Activated CD8-positive, alpha-beta T cell treated with anti-CD3 and anti-CD28 coated beads for 36 hours (primary cell): ENCODE measurements around the gene CSNK2A1. TPM values are rescaled to one million over a fixed set of nuclear protein-coding genes. Genes with fewer than 3 reads are reported as not detected.
A peak's percentile ranks its signal among the peaks of the same experiment; 100 is the strongest.

Experiments
- ATAC-seq: fragments of 200-7000 bp; cut with Tn5 transposase; one replicate; pipeline ENCODE4 v1.10.0; 2021; ENCODE audit warnings: mild to moderate bottlenecking, moderate library complexity
- CTCF ChIA-PET: fragments of 350-600 bp; sonication (Branson Sonifier 250); formaldehyde crosslinking; loops from one replicate; lab custom pipeline; 2021; ENCODE audit warnings: antibody characterized with exemption; lab: Charles Lee
- POLR2A ChIA-PET: fragments of 350-600 bp; sonication (Branson Sonifier 250); formaldehyde crosslinking; loops from one replicate; lab custom pipeline; 2021; ENCODE audit warnings: antibody characterized with exemption; lab: Charles Lee
- DNase-seq: peaks from one replicate; pipeline ENCODE4 v3.0.0-alpha.2; 2020
- H3K27ac Mint-ChIP-seq: one replicate; pipeline ENCODE4 v1.8.0; 2021; ENCODE audit warnings: mild to moderate bottlenecking, mixed read lengths
- H3K27me3 Mint-ChIP-seq: one replicate; pipeline ENCODE4 v1.8.0; 2021; ENCODE audit warnings: mixed read lengths
- H3K36me3 Mint-ChIP-seq: one replicate; pipeline ENCODE4 v1.8.0; 2021; ENCODE audit warnings: low read depth, mixed read lengths
- H3K4me1 Mint-ChIP-seq: one replicate; pipeline ENCODE4 v1.8.0; 2021; ENCODE audit warnings: low read depth, mixed read lengths
- H3K4me3 Mint-ChIP-seq: one replicate; pipeline ENCODE4 v1.8.0; 2021; ENCODE audit warnings: mild to moderate bottlenecking, moderate library complexity, mixed read lengths
- H3K9me3 Mint-ChIP-seq: one replicate; pipeline ENCODE4 v1.8.0; 2021; ENCODE audit warnings: mixed read lengths
- CTCF ChIP-seq: fragments of 200-600 bp; IDR thresholded peaks from one replicate; pipeline ENCODE4 v1.8.0; 2022; ENCODE audit warnings: antibody characterized with exemption, mild to moderate bottlenecking
- intact Hi-C: fragments of 100-400 bp; cut with micrococcal nuclease; formaldehyde crosslinking; loops from one replicate; pipeline ENCODE4 v1.10.0; 2022
- total RNA-seq, 2 experiments: library from RNA; stranded (reverse); gene quantifications; one replicate each; pipeline ENCODE4 v1.2.3, GENCODE V29; 2021

CSNK2A1 gene
- total RNA-seq, 2 experiments from 2014 or later = 169 to 174 TPM

- Mint-ChIP-seq H3K36me3 (peaks cover 82% of the 10 kb centered on the region), H3K4me1 (peaks cover 48% of the 10 kb centered on the region), H3K27me3 (no peaks in the 10 kb centered on the region), H3K27ac (no peak overlapping the region), H3K4me3 (no peak overlapping the region), H3K9me3 (no peaks in the 10 kb centered on the region)
- ChIA-PET CTCF (interaction anchor here (1.2 kb wide), 1 partner anchor 13 kb away, joined by 4 read pairs; no protein-coding TSS in a partner anchor), POLR2A (no interaction called here)
- ATAC-seq (no peak), DNase-seq (no peak)
- no peak for TF ChIP-seq CTCF
- intact Hi-C loops = no loop called here
Measured at GRCh38 chr20:440636-441035, 103.0 kb downstream of the CSNK2A1 start.

GRCh38 chr20:440148-440547, 103.4 kb downstream of the CSNK2A1 start:
- Mint-ChIP-seq H3K36me3 (peaks cover 83% of the 10 kb centered on the region), H3K4me1 (peaks cover 53% of the 10 kb centered on the region), H3K27me3 (no peaks in the 10 kb centered on the region), H3K9me3 (no peaks in the 10 kb centered on the region), H3K4me3 (no peak overlapping the region), H3K27ac (no peak overlapping the region)
- ChIA-PET CTCF (interaction anchor here (1.2 kb wide), 1 partner anchor 12 kb away, joined by 4 read pairs; no protein-coding TSS in a partner anchor), POLR2A (no interaction called here)
- TF ChIP-seq CTCF = no peak
- DNase-seq (no peak), ATAC-seq (no peak)
- intact Hi-C loops = no loop called here

- Mint-ChIP-seq H3K36me3 (peaks cover 83% of the 10 kb centered on the region), H3K4me3 (peak overlapping the region; percentile 54), H3K27me3 (no peaks in the 10 kb centered on the region), H3K4me1 (peaks cover 65% of the 10 kb centered on the region), H3K27ac (peak overlapping the region; percentile 89), H3K9me3 (no peaks in the 10 kb centered on the region)
- ChIA-PET CTCF (interaction anchor here (1.0 to 1.9 kb wide), 6 partner anchors 11 to 61 kb away, joined by 3 to 5 read pairs (median 3); no protein-coding TSS in a partner anchor), POLR2A (interaction anchor here (0.8 to 2.3 kb wide), 7 partner anchors 11 to 81 kb away, joined by 3 to 8 read pairs (median 4); partner anchors contain the start of gene TRIB3)
- ATAC-seq (peak; percentile 72), DNase-seq (peak; percentile 74)
- TF ChIP-seq CTCF = no peak
- intact Hi-C loops = no loop called here
Measured at GRCh38 chr20:438571-439469, 104.8 kb downstream of the CSNK2A1 start.

GRCh38 chr20:437787-438486, 105.7 kb downstream of the CSNK2A1 start:
- ATAC-seq (no peak), DNase-seq (no peak)
- Mint-ChIP-seq H3K4me3 (peak overlapping the region; percentile 54), H3K27me3 (no peaks in the 10 kb centered on the region), H3K4me1 (peaks cover 73% of the 10 kb centered on the region), H3K27ac (peak overlapping the region; percentile 89), H3K9me3 (no peaks in the 10 kb centered on the region), H3K36me3 (peaks cover 86% of the 10 kb centered on the region)
- intact Hi-C loops = no loop called here
- ChIA-PET POLR2A (interaction anchor here (0.8 to 2.3 kb wide), 9 partner anchors 10 to 106 kb away, joined by 3 to 8 read pairs (median 3); partner anchors contain the start of gene CSNK2A1), CTCF (interaction anchor here (0.7 to 2.2 kb wide), 9 partner anchors 8 to 101 kb away, joined by 3 to 6 read pairs (median 3); no protein-coding TSS in a partner anchor)
- no peak for TF ChIP-seq CTCF
